HK-2 (cell line): ENCODE results near the gene CD300LB.
A peak's percentile ranks its signal among the peaks of the same experiment; 100 is the strongest.
"Not testable (repeated sequence)": the region's sequence is repeated elsewhere in the genome, so short reads cannot be mapped to it uniquely, and the experiment has no call there.

Source experiments
- DNase-seq: peaks from one replicate; pipeline ENCODE4 v3.0.0-alpha.2; 2018; ENCODE audit not compliant: unreplicated experiment

The CD300LB gene

DNA sequence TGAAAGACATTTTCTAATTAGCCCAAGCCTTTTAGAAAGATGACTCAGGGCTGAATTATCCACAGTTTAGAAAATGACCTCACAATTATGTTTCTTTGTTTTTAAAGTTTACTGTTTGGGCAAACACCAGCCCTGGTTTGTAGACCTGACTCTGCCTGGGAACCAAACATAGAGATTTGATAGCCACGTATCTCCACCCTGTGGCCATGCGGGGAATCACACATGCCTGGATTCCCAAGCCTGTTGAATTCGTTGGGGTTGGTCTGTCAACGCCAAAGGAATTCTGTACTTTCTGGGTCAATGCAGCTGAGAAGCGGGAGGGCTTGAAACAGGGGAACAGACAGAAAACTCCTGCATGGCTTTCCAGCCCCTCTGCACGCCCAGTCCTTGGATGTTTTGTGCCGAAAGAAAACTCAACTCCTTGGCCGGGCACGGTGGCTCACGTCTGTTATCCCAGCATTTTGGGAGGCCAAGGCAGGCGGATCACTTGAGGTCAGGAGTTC, 37.9 kb downstream of the CD300LB start:
- DNase-seq: peak; percentile 54

- DNase-seq: no peak
Measured at GRCh38 chr17:74491626-74492025, 39.6 kb downstream of the CD300LB start.

- DNase-seq: no peak
Measured at GRCh38 chr17:74490716-74491115, 40.6 kb downstream of the CD300LB start.

GRCh38 chr17:74488276-74488675, 43.0 kb downstream of the CD300LB start:
- DNase-seq: not testable (repeated sequence)

DNA sequence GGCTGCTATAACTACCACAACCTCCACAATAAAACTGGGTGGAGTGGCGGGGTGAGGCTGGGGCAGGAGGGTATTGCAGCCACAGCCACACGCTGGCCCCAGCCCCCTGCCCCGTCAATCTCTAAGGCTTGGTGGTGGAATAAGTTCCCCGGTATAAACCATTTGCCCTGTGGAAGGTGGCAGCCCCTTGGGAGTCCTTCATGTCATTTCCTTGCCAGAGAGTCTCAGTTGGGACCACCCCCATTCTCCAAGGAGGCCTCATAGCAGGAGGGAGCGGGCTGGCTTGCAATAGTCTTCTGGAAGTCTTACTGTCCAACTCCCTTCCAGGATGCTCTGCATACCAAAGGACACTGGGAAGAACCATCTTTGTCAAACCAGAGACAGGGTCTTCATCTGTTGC, 45.4 kb downstream of the CD300LB start:
- DNase-seq: no peak

GRCh38 chr17:74485022-74485743, 46.1 kb downstream of the CD300LB start:
- no peak for DNase-seq

DNA sequence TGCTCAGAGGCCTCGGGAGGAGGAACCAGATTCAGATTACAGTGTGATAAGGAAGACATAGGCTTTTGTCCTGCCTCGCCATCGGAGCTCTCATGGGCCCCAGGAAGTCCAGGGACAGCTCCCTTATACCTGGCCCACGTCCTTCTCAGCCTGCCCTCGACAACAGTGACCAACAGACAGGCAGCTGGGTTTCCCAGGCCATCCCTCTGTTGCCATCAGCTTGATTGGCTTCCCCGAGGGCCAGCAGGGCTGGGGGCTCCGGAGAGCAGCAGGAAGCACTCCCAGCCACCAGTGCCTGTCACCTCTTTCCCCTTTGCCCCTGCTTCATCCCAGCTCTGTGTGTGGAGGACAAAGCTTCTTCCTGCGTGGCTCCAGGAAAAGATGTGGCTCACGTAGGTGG, 47.2 kb downstream of the CD300LB start:
- DNase-seq: no peak

DNA sequence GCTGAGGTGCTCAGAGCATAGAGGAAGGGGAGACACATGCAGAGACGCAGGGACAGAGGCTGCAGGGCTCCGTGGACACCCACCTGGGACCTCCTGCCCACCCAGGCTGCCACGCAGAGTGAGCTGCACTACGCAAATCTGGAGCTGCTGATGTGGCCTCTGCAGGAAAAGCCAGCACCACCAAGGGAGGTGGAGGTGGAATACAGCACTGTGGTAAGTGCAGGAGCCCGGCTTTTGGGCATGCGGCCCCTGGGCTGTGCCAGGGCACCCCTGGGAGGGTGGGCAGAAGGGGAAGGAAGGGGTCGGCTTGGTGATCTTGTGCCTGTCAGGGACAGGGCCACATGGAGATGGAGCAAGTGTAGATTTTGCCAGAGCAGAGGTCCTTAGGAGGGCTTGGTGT, 49.7 kb downstream of the CD300LB start:
- DNase-seq: no peak

- no peak for DNase-seq
Measured at GRCh38 chr17:74480290-74480689, 51.0 kb downstream of the CD300LB start.

DNA sequence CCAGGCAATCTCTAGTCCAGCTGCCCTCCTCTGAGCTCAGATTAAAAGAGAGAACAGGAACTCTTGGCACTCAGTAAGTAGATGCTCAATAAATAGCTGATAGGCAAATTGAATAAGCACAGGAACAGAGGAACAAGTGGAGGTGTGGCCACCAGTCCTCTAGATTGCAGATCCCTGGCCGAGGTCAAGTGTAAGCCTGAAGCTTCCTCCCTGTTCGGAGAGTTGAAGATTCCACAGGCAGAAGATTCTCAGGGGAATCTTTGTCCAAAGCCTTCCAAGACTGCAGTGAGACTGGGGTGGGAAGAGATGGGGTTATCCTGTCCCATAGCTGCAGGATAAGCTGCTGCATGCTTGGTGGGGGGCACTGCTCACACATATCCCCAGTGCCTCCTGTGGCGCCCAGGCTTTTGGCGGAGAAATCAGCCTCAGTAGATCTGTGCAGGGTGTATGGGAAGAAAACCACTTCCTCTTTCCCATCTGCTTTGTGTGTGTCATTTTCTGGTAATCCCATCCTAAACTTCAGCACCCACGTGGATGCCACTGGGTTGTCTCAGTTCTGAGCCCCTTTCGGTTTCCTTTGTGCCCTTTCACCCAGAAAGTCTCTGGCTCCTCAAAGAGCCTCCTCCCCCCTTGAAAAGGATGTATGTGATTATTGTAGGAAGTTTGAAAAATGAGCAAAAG, 52.7 kb downstream of the CD300LB start:
- DNase-seq: no peak

GRCh38 chr17:74477411-74477810, 53.9 kb downstream of the CD300LB start:
- DNase-seq: no peak

GRCh38 chr17:74475189-74475588, 56.1 kb downstream of the CD300LB start:
- DNase-seq: no peak

DNA sequence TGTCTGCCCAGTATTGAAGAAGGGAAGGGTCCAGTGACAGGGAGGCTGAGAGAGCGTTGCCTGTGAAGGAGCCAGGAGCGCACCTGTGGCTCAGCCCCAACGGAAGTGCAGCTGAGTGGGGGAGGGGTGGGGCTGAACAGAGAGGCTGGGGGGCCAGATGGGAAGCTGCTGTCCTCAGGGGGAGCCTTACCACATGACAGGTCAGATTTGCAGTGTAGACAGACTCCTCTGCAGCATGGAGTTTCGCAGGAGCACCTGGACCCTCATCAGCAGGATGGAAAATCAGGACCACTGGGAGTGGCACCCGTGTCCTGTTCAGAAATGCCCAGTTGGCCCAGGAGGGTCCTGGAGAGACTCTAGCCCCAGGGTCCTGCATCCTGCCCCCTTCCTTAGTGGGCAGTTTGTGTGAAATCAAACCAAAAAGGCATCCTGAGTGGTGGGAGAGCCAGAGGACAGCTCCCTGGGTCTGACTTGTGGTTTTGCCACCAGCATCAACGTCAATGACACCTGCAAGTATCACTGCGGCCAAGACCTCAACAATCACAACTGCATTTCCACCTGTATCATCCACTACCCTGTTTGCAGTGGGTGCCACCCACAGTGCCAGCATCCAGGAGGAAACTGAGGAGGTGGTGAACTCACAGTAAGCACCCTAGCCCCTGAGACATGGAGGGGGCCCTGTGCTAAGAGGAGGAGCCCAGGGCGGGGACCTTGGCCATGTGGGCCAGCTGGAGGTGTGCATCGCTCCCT, 57.1 kb downstream of the CD300LB start:
- no peak for DNase-seq

- DNase-seq: no peak
Measured at GRCh38 chr17:74473294-74473693, 58.0 kb downstream of the CD300LB start.

DNA sequence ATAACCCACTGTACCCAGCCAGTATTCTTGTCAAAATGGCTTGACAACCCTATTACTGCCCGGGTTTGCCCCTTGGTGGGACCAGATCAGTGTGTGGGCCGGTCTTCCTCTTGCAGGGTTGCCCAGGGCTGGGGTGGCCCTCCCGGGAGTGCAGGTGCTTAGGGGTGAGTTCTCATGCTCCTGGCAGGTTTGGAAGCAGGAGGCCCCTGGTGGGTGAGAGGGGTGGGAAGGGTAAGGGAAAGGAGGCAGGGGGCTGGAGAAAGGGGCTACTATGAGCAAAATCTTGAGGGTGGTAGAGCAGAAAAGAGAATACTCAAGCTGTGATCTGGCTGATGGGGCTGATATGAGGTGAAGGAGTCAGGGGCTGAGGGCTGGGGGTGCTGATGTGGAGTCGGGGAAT, 58.4 kb downstream of the CD300LB start:
- no peak for DNase-seq

- DNase-seq: no peak
Measured at GRCh38 chr17:74471341-74471740, 59.9 kb downstream of the CD300LB start.
